Right lobe of liver (tissue), 4 donors: ENCODE measurements around the gene ALDH1A3.

Source experiments
- POLR2A ChIP-seq: fragments of 450-650 bp; IDR thresholded peaks from one replicate; pipeline ENCODE4 v1.6.1; 2017; ENCODE audit warnings: antibody characterized with exemption, mild to moderate bottlenecking
- TF ChIP-seq, protein P1 (sequence below), 4 donors: fragments of 200-600 bp in 3 of 4; fragments of 450-650 bp in 1 of 4; IDR thresholded peaks; one replicate each; pipeline versions ENCODE4 v1.5.1 to v1.8.0; 2016 to 2022; ENCODE audit warnings: antibody characterized with exemption in 4 of 4, mild to moderate bottlenecking in 2 of 4
- donor health status: DM: no; HTN: no; CAD: no.
- donor health status: DM: no; HTN: no; CAD: no.
- donor health status: DM: no; HTN: yes; CAD: no.

- TF ChIP-seq, protein P1, sequence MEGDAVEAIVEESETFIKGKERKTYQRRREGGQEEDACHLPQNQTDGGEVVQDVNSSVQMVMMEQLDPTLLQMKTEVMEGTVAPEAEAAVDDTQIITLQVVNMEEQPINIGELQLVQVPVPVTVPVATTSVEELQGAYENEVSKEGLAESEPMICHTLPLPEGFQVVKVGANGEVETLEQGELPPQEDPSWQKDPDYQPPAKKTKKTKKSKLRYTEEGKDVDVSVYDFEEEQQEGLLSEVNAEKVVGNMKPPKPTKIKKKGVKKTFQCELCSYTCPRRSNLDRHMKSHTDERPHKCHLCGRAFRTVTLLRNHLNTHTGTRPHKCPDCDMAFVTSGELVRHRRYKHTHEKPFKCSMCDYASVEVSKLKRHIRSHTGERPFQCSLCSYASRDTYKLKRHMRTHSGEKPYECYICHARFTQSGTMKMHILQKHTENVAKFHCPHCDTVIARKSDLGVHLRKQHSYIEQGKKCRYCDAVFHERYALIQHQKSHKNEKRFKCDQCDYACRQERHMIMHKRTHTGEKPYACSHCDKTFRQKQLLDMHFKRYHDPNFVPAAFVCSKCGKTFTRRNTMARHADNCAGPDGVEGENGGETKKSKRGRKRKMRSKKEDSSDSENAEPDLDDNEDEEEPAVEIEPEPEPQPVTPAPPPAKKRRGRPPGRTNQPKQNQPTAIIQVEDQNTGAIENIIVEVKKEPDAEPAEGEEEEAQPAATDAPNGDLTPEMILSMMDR (IDR thresholded peaks at IDR 0.05), result no peak
- no peak for TF ChIP-seq POLR2A
These were observed 18.7 kb upstream of the ALDH1A3 start for GRCh38 chr15:100860829-100861510.
